ENCODE results near the gene CCDC102B. TPM values are rescaled to one million over a fixed set of nuclear protein-coding genes. Genes with fewer than 3 reads are reported as not detected.

CCDC102B gene
- total RNA-seq, 1 donor = 3.1 TPM

Small RNA genes lying within 50 kb of the gene (small RNA-seq; reads per million reads assigned to genes)
- gene RNU6-39P = 1.6 reads per million, percentile 58 among the genes with 10 or more reads in this experiment

Other genes with a start within 250 kb of the CCDC102B start
- gene TMX3, start 83.0 kb upstream of the CCDC102B start, total RNA-seq (ENCODE audit: low replicate concordance) = 80.8 and 93.3 TPM in 2 replicates